ENCODE results near the gene DNMT3A. TPM values are rescaled to one million over a fixed set of nuclear protein-coding genes. Genes with fewer than 3 reads are reported as not detected.

DNMT3A gene
- total RNA-seq, 1 experiment from 2014 or later: 8.0 TPM

GRCh38 chr2:25246558-25247290, 95.0 kb downstream of the DNMT3A start:
- Mint-ChIP-seq H3K27me3 (ENCODE audit: insufficient read depth, unreplicated experiment) (no peaks in the 10 kb centered on the region), H3K4me3 (ENCODE audit: unreplicated experiment) (no peak overlapping the region), H3K9me3 (ENCODE audit: unreplicated experiment) (no peaks in the 10 kb centered on the region), H3K4me1 (ENCODE audit: insufficient read depth, unreplicated experiment) (no peaks in the 10 kb centered on the region), H3K27ac (ENCODE audit: low read depth, unreplicated experiment) (no peak overlapping the region), H3K36me3 (ENCODE audit: insufficient read depth, unreplicated experiment) (peaks cover 23% of the 10 kb centered on the region)
- no TSS peak for BruUV-seq (replicated peaks)
- ChIA-PET CTCF (interaction anchor here (1.0 kb wide), 1 partner anchor 18 kb away, joined by 4 read pairs; no protein-coding TSS in a partner anchor), POLR2A (no interaction called here)
- no peak for TF ChIP-seq CTCF (IDR thresholded peaks at IDR 0.05; ENCODE audit: unreplicated experiment)
- no peak for DNase-seq (ENCODE audit: unreplicated experiment)
- intact Hi-C loops (cut with micrococcal nuclease): no loop called here

GRCh38 chr2:25246001-25246400, 95.7 kb downstream of the DNMT3A start:
- Mint-ChIP-seq H3K27ac (ENCODE audit: low read depth, unreplicated experiment) (no peak overlapping the region), H3K4me1 (ENCODE audit: insufficient read depth, unreplicated experiment) (no peaks in the 10 kb centered on the region), H3K36me3 (ENCODE audit: insufficient read depth, unreplicated experiment) (peaks cover 26% of the 10 kb centered on the region), H3K27me3 (ENCODE audit: insufficient read depth, unreplicated experiment) (no peaks in the 10 kb centered on the region), H3K4me3 (ENCODE audit: unreplicated experiment) (no peak overlapping the region), H3K9me3 (ENCODE audit: unreplicated experiment) (no peaks in the 10 kb centered on the region)
- CTCF ChIA-PET: interaction anchor here (1.0 kb wide), 1 partner anchor 17 kb away, joined by 4 read pairs; no protein-coding TSS in a partner anchor
- intact Hi-C loops (cut with micrococcal nuclease): no loop called here
- POLR2A ChIA-PET: no interaction called here
- no TSS peak for BruUV-seq (replicated peaks)
- no peak for TF ChIP-seq CTCF (IDR thresholded peaks at IDR 0.05; ENCODE audit: unreplicated experiment)
- DNase-seq (ENCODE audit: unreplicated experiment): no peak

DNA sequence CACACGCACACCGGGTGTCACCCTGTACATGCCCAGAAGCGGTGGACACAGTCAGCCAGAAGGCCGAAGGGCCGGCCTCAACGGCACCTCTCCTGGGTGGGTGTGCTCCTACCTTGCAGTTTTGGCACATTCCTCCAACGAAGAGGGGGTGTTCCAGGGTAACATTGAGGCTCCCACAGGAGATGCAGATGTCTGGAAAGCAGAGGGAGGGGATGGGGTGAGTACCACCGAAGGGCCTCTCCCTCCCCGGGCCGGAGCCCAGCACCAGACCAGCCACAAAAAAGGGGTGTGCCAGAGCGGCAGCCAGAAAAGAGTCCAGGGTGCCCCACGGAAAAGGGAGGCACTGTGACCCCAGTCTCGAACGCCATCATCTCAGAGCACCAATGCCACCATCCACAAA, 96.6 kb downstream of the DNMT3A start:
- no peaks in the 10 kb centered on the region for H3K4me1 Mint-ChIP-seq (ENCODE audit: insufficient read depth, unreplicated experiment)

DNA sequence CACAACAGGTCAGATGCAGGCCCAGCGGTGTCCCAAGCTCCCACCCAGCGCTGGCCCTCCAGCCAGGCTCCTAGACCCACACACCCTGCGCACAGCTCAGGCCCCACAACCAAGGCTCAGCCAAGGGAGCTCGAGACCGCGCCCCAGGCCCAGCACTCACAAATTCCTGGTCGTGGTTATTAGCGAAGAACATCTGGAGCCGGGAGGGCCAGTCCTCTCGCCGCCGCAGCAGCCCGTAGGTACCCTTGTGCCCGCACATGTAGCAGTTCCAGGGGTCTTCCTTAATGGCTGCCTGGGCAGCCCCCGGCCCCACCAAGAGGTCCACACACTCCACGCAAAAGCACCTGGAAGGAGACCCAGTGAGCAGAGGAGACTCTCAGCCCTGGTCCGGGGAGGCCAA, 97.7 kb downstream of the DNMT3A start:
- Mint-ChIP-seq H3K27me3 (ENCODE audit: insufficient read depth, unreplicated experiment) (no peaks in the 10 kb centered on the region), H3K4me3 (ENCODE audit: unreplicated experiment) (no peak overlapping the region), H3K9me3 (ENCODE audit: unreplicated experiment) (no peaks in the 10 kb centered on the region), H3K27ac (ENCODE audit: low read depth, unreplicated experiment) (no peak overlapping the region), H3K4me1 (ENCODE audit: insufficient read depth, unreplicated experiment) (no peaks in the 10 kb centered on the region), H3K36me3 (ENCODE audit: insufficient read depth, unreplicated experiment) (peaks cover 24% of the 10 kb centered on the region)
- intact Hi-C loops (cut with micrococcal nuclease): no loop called here
- ChIA-PET POLR2A (no interaction called here), CTCF (no interaction called here)
- no peak for DNase-seq (ENCODE audit: unreplicated experiment)
- no peak for TF ChIP-seq CTCF (IDR thresholded peaks at IDR 0.05; ENCODE audit: unreplicated experiment)
- no TSS peak for BruUV-seq (replicated peaks)

More for the DNA sequence above, 96.6 kb downstream of the DNMT3A start:
- Mint-ChIP-seq H3K36me3 (ENCODE audit: insufficient read depth, unreplicated experiment) (peaks cover 20% of the 10 kb centered on the region), H3K27ac (ENCODE audit: low read depth, unreplicated experiment) (no peak overlapping the region), H3K4me3 (ENCODE audit: unreplicated experiment) (no peak overlapping the region), H3K27me3 (ENCODE audit: insufficient read depth, unreplicated experiment) (no peaks in the 10 kb centered on the region), H3K9me3 (ENCODE audit: unreplicated experiment) (no peaks in the 10 kb centered on the region)
- ChIA-PET CTCF (interaction anchor here (0.5 to 0.6 kb wide), 2 partner anchors 41 to 243 kb away, joined by 3 read pairs; no protein-coding TSS in a partner anchor), POLR2A (no interaction called here)
- no TSS peak for BruUV-seq (replicated peaks)
- TF ChIP-seq CTCF (IDR thresholded peaks at IDR 0.05; ENCODE audit: unreplicated experiment): no peak
- DNase-seq (ENCODE audit: unreplicated experiment): no peak
- intact Hi-C loops (cut with micrococcal nuclease): no loop called here
